Hepatocyte (in vitro differentiated cells): ENCODE data around the gene ZNF8.

ENCODE experiments used
- CTCF ChIP-seq: fragments of 200-600 bp; sonication (generic); IDR thresholded peaks from 2 replicates; pipeline ENCODE4 v1.5.1; 2016; ENCODE audit warnings: antibody characterized with exemption, mild to moderate bottlenecking; ENCODE audit not compliant: poor library complexity
- EZH2 ChIP-seq: fragments of 200-600 bp; sonication (generic); IDR thresholded peaks from 2 replicates; pipeline ENCODE4 v1.6.1; 2016; ENCODE audit warnings: antibody characterized with exemption, mild to moderate bottlenecking, borderline replicate concordance

GRCh38 chr19:58307736-58308135, 29.0 kb downstream of the ZNF8 start:
- no peak for TF ChIP-seq EZH2
- no peak for TF ChIP-seq CTCF
